H9 (cell line): ENCODE results near the gene NLGN3. TPM values are rescaled to one million over a fixed set of nuclear protein-coding genes. Genes with fewer than 3 reads are reported as not detected.

Experiments used
- DNase-seq: peaks from one replicate; pipeline ENCODE4 v3.0.0-alpha.2; 2017
- H2AFZ ChIP-seq: one replicate; pipeline ENCODE4 v1.6.1; 2013; ENCODE audit warnings: mild to moderate bottlenecking, low read length, control low read depth, moderate library complexity
- H2AK5ac ChIP-seq: 2 replicates; pipeline ENCODE4 v1.6.1; 2013; ENCODE audit warnings: low read length, control low read depth, mixed read lengths; ENCODE audit not compliant: insufficient read length
- H2BK120ac ChIP-seq: one replicate; pipeline ENCODE4 v1.6.1; 2013; ENCODE audit warnings: low read depth, mild to moderate bottlenecking, low read length, control low read depth, inconsistent platforms; ENCODE audit not compliant: poor library complexity, severe bottlenecking
- H2BK12ac ChIP-seq: 2 replicates; pipeline ENCODE4 v1.6.1; 2013; ENCODE audit warnings: low read length, control low read depth, mixed read lengths, low read depth; ENCODE audit not compliant: insufficient read length
- H2BK15ac ChIP-seq: 2 replicates; pipeline ENCODE4 v1.6.1; 2013; ENCODE audit warnings: low read depth, low read length, control low read depth
- H2BK20ac ChIP-seq: one replicate; pipeline ENCODE4 v1.6.1; 2013; ENCODE audit warnings: low read depth, mild to moderate bottlenecking, low read length, control low read depth, inconsistent platforms; ENCODE audit not compliant: poor library complexity, severe bottlenecking
- H2BK5ac ChIP-seq: 2 replicates; pipeline ENCODE4 v1.6.1; 2013; ENCODE audit warnings: low read length, control low read depth, mixed read lengths; ENCODE audit not compliant: insufficient read length
- H3K14ac ChIP-seq: 2 replicates; pipeline ENCODE4 v1.6.1; 2013; ENCODE audit warnings: low read length, control low read depth; ENCODE audit not compliant: insufficient read depth
- H3K18ac ChIP-seq: 2 replicates; pipeline ENCODE4 v1.6.1; 2013; ENCODE audit warnings: low read depth, mild to moderate bottlenecking, mixed read lengths, low read length, control low read depth; ENCODE audit not compliant: insufficient read length
- H3K23ac ChIP-seq: 2 replicates; pipeline ENCODE4 v1.6.1; 2013; ENCODE audit warnings: low read length, control low read depth, mixed read lengths, low read depth; ENCODE audit not compliant: insufficient read length
- H3K23me2 ChIP-seq: 2 replicates; pipeline ENCODE4 v1.6.1; 2013; ENCODE audit warnings: low read depth, mild to moderate bottlenecking, mixed read lengths, low read length, control low read depth; ENCODE audit not compliant: insufficient read length, poor library complexity, severe bottlenecking
- H3K27ac ChIP-seq: 2 replicates; pipeline ENCODE4 v1.5.1; 2013; ENCODE audit warnings: low read length, control low read depth, mixed read lengths, low read depth; ENCODE audit not compliant: insufficient read length
- H3K27me3 ChIP-seq: 2 replicates; pipeline ENCODE4 v1.6.1; 2013; ENCODE audit warnings: low read length, control low read depth, inconsistent platforms; ENCODE audit not compliant: insufficient read depth
- H3K4ac ChIP-seq: 2 replicates; pipeline ENCODE4 v1.6.1; 2013; ENCODE audit warnings: low read depth, mild to moderate bottlenecking, control low read depth, inconsistent platforms, low read length, moderate library complexity
- H3K4me1 ChIP-seq: 2 replicates; pipeline ENCODE4 v1.6.1; 2013; ENCODE audit warnings: low read length, control low read depth, inconsistent platforms; ENCODE audit not compliant: insufficient read depth
- H3K4me2 ChIP-seq: 2 replicates; pipeline ENCODE4 v1.6.1; 2013; ENCODE audit warnings: low read length, control low read depth, mixed read lengths; ENCODE audit not compliant: insufficient read length, insufficient read depth
- H3K56ac ChIP-seq: 2 replicates; pipeline ENCODE4 v1.6.1; 2013; ENCODE audit warnings: low read depth, mild to moderate bottlenecking, mixed read lengths, low read length, control low read depth; ENCODE audit not compliant: insufficient read length
- H3K79me1 ChIP-seq: 2 replicates; pipeline ENCODE4 v1.6.1; 2013; ENCODE audit warnings: low read depth, mild to moderate bottlenecking, moderate library complexity, low read length, control low read depth, inconsistent platforms; ENCODE audit not compliant: insufficient read depth, poor library complexity, severe bottlenecking
- H3K79me2 ChIP-seq: 2 replicates; pipeline ENCODE4 v1.6.1; 2013; ENCODE audit warnings: low read length, control low read depth, inconsistent platforms; ENCODE audit not compliant: insufficient read depth
- H3K9ac ChIP-seq: 2 replicates; pipeline ENCODE4 v1.6.1; 2013; ENCODE audit warnings: low read length, control low read depth, mixed read lengths; ENCODE audit not compliant: insufficient read length; ENCODE audit errors: extremely low read depth
- H3K9me3 ChIP-seq: one replicate; pipeline ENCODE4 v1.6.1; 2013; ENCODE audit warnings: low read depth, low read length, inconsistent platforms; ENCODE audit not compliant: control insufficient read depth
- H3T11ph ChIP-seq: one replicate; pipeline ENCODE4 v1.6.1; 2013; ENCODE audit warnings: mild to moderate bottlenecking, low read length, control low read depth, inconsistent platforms
- H4K20me1 ChIP-seq: one replicate; pipeline ENCODE4 v1.6.1; 2013; ENCODE audit not compliant: control insufficient read depth, insufficient read length, insufficient read depth
- H4K5ac ChIP-seq: 2 replicates; pipeline ENCODE4 v1.6.1; 2013; ENCODE audit warnings: low read depth, mild to moderate bottlenecking, mixed read lengths, low read length, control low read depth; ENCODE audit not compliant: insufficient read length
- H4K8ac ChIP-seq: replicated peaks from 2 replicates; pipeline ENCODE4 v1.6.1; 2013; ENCODE audit warnings: low read length, control low read depth, mixed read lengths, low read depth; ENCODE audit not compliant: insufficient read length
- H4K91ac ChIP-seq: 2 replicates; pipeline ENCODE4 v1.6.1; 2013; ENCODE audit warnings: low read depth, mild to moderate bottlenecking, moderate library complexity, mixed read lengths, low read length, control low read depth; ENCODE audit not compliant: insufficient read length
- H3K27ac Mint-ChIP-seq, 3 experiments: 2 replicates in 2 of 3; 3 replicates in 1 of 3; pipeline ENCODE4 v1.8.0; 2020 to 2021; ENCODE audit warnings: mixed read lengths in 3 of 3, mild to moderate bottlenecking in 1 of 3, moderate library complexity in 1 of 3
- H3K27me3 Mint-ChIP-seq: 2 replicates; pipeline ENCODE4 v1.8.0; 2021; ENCODE audit warnings: low read depth, mild to moderate bottlenecking, moderate library complexity, mixed read lengths
- H3K36me3 Mint-ChIP-seq, 3 experiments: 2 replicates in 2 of 3; 3 replicates in 1 of 3; pipeline ENCODE4 v1.8.0; 2020 to 2021; ENCODE audit warnings: low read depth in 3 of 3, mixed read lengths in 3 of 3; ENCODE audit not compliant: insufficient read depth in 1 of 3
- H3K4me1 Mint-ChIP-seq, 2 experiments: 2 replicates each; pipeline ENCODE4 v1.8.0; 2020; ENCODE audit warnings: mixed read lengths in 2 of 2
- H3K4me3 Mint-ChIP-seq, 2 experiments: 2 replicates in 1 of 2; 3 replicates in 1 of 2; pipeline ENCODE4 v1.8.0; 2020 to 2021; ENCODE audit warnings: mild to moderate bottlenecking in 2 of 2, mixed read lengths in 2 of 2, moderate library complexity in 1 of 2
- H3K9me3 Mint-ChIP-seq, 2 experiments: 2 replicates in 1 of 2; 3 replicates in 1 of 2; pipeline ENCODE4 v1.8.0; 2020; ENCODE audit warnings: mild to moderate bottlenecking in 2 of 2, mixed read lengths in 2 of 2, moderate library complexity in 1 of 2
- CTCF ChIP-seq: fragments of 200-600 bp; sonication (generic); conservative IDR thresholded peaks from 3 replicates; pipeline ENCODE4 v1.8.0; 2021; ENCODE audit warnings: antibody characterized with exemption, mild to moderate bottlenecking
- WGBS: extraction: QIAGEN DNeasy Blood & Tissue Kit; methylation state at CpG from one replicate; pipeline ENCODE4 v1.1.7; 2013; ENCODE audit warnings: missing lambda C conversion rate, low lambda C conversion rate, mixed read lengths; ENCODE audit not compliant: insufficient read length; ENCODE audit errors: extremely low coverage; 5-methylcytosine and 5-hydroxymethylcytosine counted together
- total RNA-seq: library from RNA; stranded (reverse); gene quantifications from 2 replicates; pipeline ENCODE4 v1.2.1, GENCODE V29; 2021

NLGN3 gene
- total RNA-seq, 1 experiment from 2014 or later = 3.6 TPM

DNA sequence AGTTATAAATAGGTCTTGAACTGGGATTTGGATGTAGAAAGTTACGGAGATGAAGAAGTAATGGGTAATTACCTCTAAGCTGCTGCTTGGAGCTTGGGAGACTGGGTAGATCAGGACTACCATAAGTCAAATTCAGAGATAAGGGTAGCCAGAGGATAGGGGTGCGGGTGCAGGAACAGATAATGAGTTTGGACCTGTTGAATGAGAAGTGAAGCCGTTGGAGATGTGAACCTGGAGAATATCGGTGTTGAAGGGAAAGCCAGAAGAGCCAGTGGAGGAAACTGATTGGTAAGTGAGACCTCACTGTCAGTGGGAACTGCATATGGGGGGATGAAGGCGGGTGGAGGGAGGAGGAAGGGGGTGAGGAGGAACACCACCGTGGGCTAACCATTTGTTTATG is 49.6 kb upstream of the NLGN3 start:
- whole genome bisulfite sequencing = no CpG with 5 or more reads among the region's 6 CpGs
- H3K9me3 ChIP-seq = peaks cover 21% of the 10 kb centered on the region
- H3K27ac ChIP-seq = no peak overlapping the region
- H3K9ac ChIP-seq = peak overlapping the region; percentile 70
- H3K27me3 ChIP-seq = no peaks in the 10 kb centered on the region; the same call in 1 of the 2 replicates
- no peak overlapping the region for H2BK120ac ChIP-seq
- peaks cover 7% of the 10 kb centered on the region for H3K23me2 ChIP-seq
- H4K5ac ChIP-seq = no peak overlapping the region
- H4K91ac ChIP-seq = no peak overlapping the region
- H3K4me1 ChIP-seq = peaks cover 3% of the 10 kb centered on the region; the same call in 1 of the 2 replicates
- peaks cover 63 to 68% of the 10 kb centered on the region in 2 experiments for H3K9me3 Mint-ChIP-seq
- H4K8ac ChIP-seq = no peak overlapping the region
- H3K27me3 Mint-ChIP-seq = peaks cover 37% of the 10 kb centered on the region
- no peaks in the 10 kb centered on the region for H4K20me1 ChIP-seq
- H2BK20ac ChIP-seq = no peak overlapping the region
- H3K4ac ChIP-seq = no peak overlapping the region
- no peak overlapping the region for H3T11ph ChIP-seq
- DNase-seq = no peak
- H2BK5ac ChIP-seq = no peak overlapping the region
- H3K18ac ChIP-seq = no peak overlapping the region
- TF ChIP-seq CTCF = no peak
- H3K36me3 Mint-ChIP-seq = peaks cover 0 to 7% (median 0%) of the 10 kb centered on the region in 3 experiments; a peak in 2 of 7 replicates
- no peaks in the 10 kb centered on the region for H3K79me2 ChIP-seq
- H2AK5ac ChIP-seq = no peak overlapping the region
- H3K4me1 Mint-ChIP-seq = peaks cover 22 to 27% of the 10 kb centered on the region in 2 experiments
- H3K4me3 Mint-ChIP-seq = peak overlapping the region; percentile 85 to 91
- no peak overlapping the region for H3K23ac ChIP-seq
- H3K27ac Mint-ChIP-seq = no peak overlapping the region
- H2BK12ac ChIP-seq = no peak overlapping the region
- H3K56ac ChIP-seq = no peak overlapping the region
- H2BK15ac ChIP-seq = no peak overlapping the region
- peak overlapping the region; percentile 59 for H3K4me2 ChIP-seq
- H3K14ac ChIP-seq = no peak overlapping the region
- no peak overlapping the region for H2AFZ ChIP-seq
- no peaks in the 10 kb centered on the region for H3K79me1 ChIP-seq
